H1 (cell line): ENCODE data around the gene ITM2B. TPM values are rescaled to one million over a fixed set of nuclear protein-coding genes. Genes with fewer than 3 reads are reported as not detected.

Experiments used
- CTCF ChIA-PET: fragments of 300-600 bp; sonication (Branson Sonifier 250); formaldehyde crosslinking; loops from one replicate; lab custom pipeline; 2021; ENCODE audit not compliant: partially characterized antibody; lab: Charles Lee
- POLR2A ChIA-PET: fragments of 300-600 bp; sonication (Branson Sonifier 250); formaldehyde crosslinking; loops from one replicate; lab custom pipeline; 2021; ENCODE audit warnings: inconsistent platforms; ENCODE audit not compliant: partially characterized antibody; lab: Charles Lee
- DNase-seq, 2 experiments: peaks; one replicate each; pipeline versions ENCODE4 v3.0.0 to v3.0.0-alpha.2; 2010 to 2022; ENCODE audit warnings: low spot score in 2 of 2, low read depth in 1 of 2, mixed read lengths in 1 of 2
- FAIRE-seq: peaks from 2 replicates; lab custom pipeline; 2011; peaks lifted over from hg19 to GRCh38; lab: Jason Lieb, UNC
- H2AFZ ChIP-seq: 2 replicates; pipeline ENCODE4 v1.8.1; 2012; ENCODE audit warnings: low read length, inconsistent platforms
- H2AK5ac ChIP-seq: 2 replicates; pipeline ENCODE4 v1.6.1; 2013; ENCODE audit warnings: low read depth, low read length
- H2BK120ac ChIP-seq: replicated peaks from 2 replicates; pipeline ENCODE3; 2013; ENCODE audit warnings: low read depth, low read length, inconsistent platforms
- H2BK12ac ChIP-seq: 2 replicates; pipeline ENCODE4 v1.6.1; 2013; ENCODE audit warnings: low read depth, low read length
- H2BK15ac ChIP-seq: 2 replicates; pipeline ENCODE4 v1.6.1; 2013; ENCODE audit warnings: low read length
- H2BK20ac ChIP-seq: 2 replicates; pipeline ENCODE4 v1.6.1; 2013; ENCODE audit warnings: low read length
- H2BK5ac ChIP-seq: 2 replicates; pipeline ENCODE4 v1.6.1; 2013; ENCODE audit warnings: low read depth, low read length
- H3K14ac ChIP-seq: 2 replicates; pipeline ENCODE4 v1.6.1; 2013; ENCODE audit warnings: inconsistent platforms; ENCODE audit not compliant: insufficient read length
- H3K18ac ChIP-seq: 2 replicates; pipeline ENCODE4 v1.6.1; 2013; ENCODE audit warnings: low read length; ENCODE audit errors: extremely low read depth
- H3K23ac ChIP-seq: 2 replicates; pipeline ENCODE4 v1.6.1; 2013; ENCODE audit warnings: inconsistent platforms; ENCODE audit not compliant: insufficient read length
- H3K23me2 ChIP-seq: 2 replicates; pipeline ENCODE4 v1.6.1; 2013; ENCODE audit warnings: low read depth, low read length
- H3K27ac ChIP-seq: 2 replicates; pipeline ENCODE4 v1.6.1; 2011; ENCODE audit warnings: low read depth, low read length, inconsistent platforms
- H3K27me3 ChIP-seq, 4 experiments: replicated peaks in 1 of 4; 1 replicate in 1 of 4; 2 replicates in 3 of 4; pipeline versions ENCODE4 v1.6.1 to v1.8.1; 2011 to 2013; ENCODE audit warnings: low read length in 3 of 4, mild to moderate bottlenecking in 3 of 4, inconsistent platforms in 2 of 4, mixed read lengths in 2 of 4, moderate library complexity in 1 of 4; ENCODE audit not compliant: control insufficient read depth in 3 of 4, insufficient read depth in 3 of 4; ENCODE audit errors: extremely low read depth in 1 of 4
- H3K36me3 ChIP-seq, 4 experiments: 2 replicates each; pipeline versions ENCODE4 v1.6.1 to v1.8.1; 2011 to 2013; ENCODE audit warnings: mild to moderate bottlenecking in 4 of 4, low read length in 3 of 4, moderate library complexity in 2 of 4, control low read depth in 1 of 4, inconsistent platforms in 1 of 4; ENCODE audit not compliant: insufficient read depth in 4 of 4, control insufficient read depth in 2 of 4
- H3K4ac ChIP-seq: replicated peaks from 2 replicates; pipeline ENCODE3; 2013; ENCODE audit warnings: low read length, low read depth, mixed read lengths, inconsistent platforms; ENCODE audit not compliant: insufficient read length
- H3K4me1 ChIP-seq, 4 experiments: replicated peaks in 1 of 4; 1 replicate in 1 of 4; 2 replicates in 3 of 4; pipeline versions ENCODE4 v1.6.1 to v1.8.1; 2011 to 2013; ENCODE audit warnings: low read length in 3 of 4, inconsistent platforms in 2 of 4, mixed read lengths in 1 of 4; ENCODE audit not compliant: insufficient read depth in 4 of 4, control insufficient read depth in 3 of 4
- H3K4me2 ChIP-seq, 2 experiments: 2 replicates each; pipeline versions ENCODE4 v1.6.1 to v1.8.1; 2011 to 2013; ENCODE audit warnings: low read depth in 2 of 2, low read length in 2 of 2, control low read depth in 1 of 2, inconsistent platforms in 1 of 2, mild to moderate bottlenecking in 1 of 2; ENCODE audit not compliant: insufficient read depth in 1 of 2
- H3K4me3 ChIP-seq, 4 experiments: fragments of 200-600, 300-600 bp in 1 of 4; sonication (generic), shearing (Covaris generic), sonication (Bioruptor Twin) in 1 of 4; 2 replicates each; pipeline versions ENCODE4 v1.5.1 to v1.8.1; 2011 to 2016; ENCODE audit warnings: low read length in 4 of 4, low read depth in 3 of 4, control low read depth in 2 of 4, inconsistent platforms in 2 of 4, mild to moderate bottlenecking in 2 of 4, mixed read lengths in 1 of 4, moderate library complexity in 1 of 4; ENCODE audit not compliant: insufficient read depth in 2 of 4; ENCODE audit errors: extremely low read depth in 1 of 4
- H3K56ac ChIP-seq: replicated peaks from 2 replicates; pipeline ENCODE3; 2013; ENCODE audit warnings: low read depth, mild to moderate bottlenecking, mixed read lengths, low read length, inconsistent platforms; ENCODE audit not compliant: insufficient read length
- H3K79me1 ChIP-seq: 2 replicates; pipeline ENCODE4 v1.6.1; 2013; ENCODE audit warnings: low read depth, low read length, control low read depth
- H3K79me2 ChIP-seq, 2 experiments: 2 replicates each; pipeline versions ENCODE4 v1.6.1 to v1.8.1; 2012 to 2013; ENCODE audit warnings: low read length in 2 of 2, mild to moderate bottlenecking in 2 of 2, inconsistent platforms in 1 of 2; ENCODE audit not compliant: insufficient read depth in 2 of 2, control insufficient read depth in 1 of 2
- H3K9ac ChIP-seq, 4 experiments: replicated peaks in 1 of 4; 1 replicate in 1 of 4; 2 replicates in 3 of 4; pipeline versions ENCODE4 v1.6.1 to v1.8.1; 2011 to 2013; ENCODE audit warnings: low read depth in 3 of 4, low read length in 3 of 4, control low read depth in 2 of 4, mild to moderate bottlenecking in 2 of 4, moderate library complexity in 2 of 4, inconsistent platforms in 1 of 4; ENCODE audit errors: extremely low read depth in 1 of 4
- H3K9me3 ChIP-seq, 2 experiments: 2 replicates each; pipeline versions ENCODE4 v1.6.1 to v1.8.1; 2012 to 2013; ENCODE audit warnings: mild to moderate bottlenecking in 2 of 2, moderate library complexity in 2 of 2, control low read depth in 1 of 2, inconsistent platforms in 1 of 2, low read depth in 1 of 2, low read length in 1 of 2, mixed read lengths in 1 of 2; ENCODE audit not compliant: insufficient read depth in 2 of 2
- H4K20me1 ChIP-seq, 2 experiments: replicated peaks in 1 of 2; 2 replicates each; pipeline versions ENCODE3 to v1.8.1; 2011 to 2013; ENCODE audit warnings: inconsistent platforms in 2 of 2, low read length in 2 of 2, mild to moderate bottlenecking in 1 of 2; ENCODE audit not compliant: insufficient read depth in 2 of 2, control insufficient read depth in 1 of 2
- H4K5ac ChIP-seq: 2 replicates; pipeline ENCODE4 v1.6.1; 2013; ENCODE audit warnings: low read length, low read depth, mixed read lengths, inconsistent platforms; ENCODE audit not compliant: insufficient read length
- H4K8ac ChIP-seq: 2 replicates; pipeline ENCODE4 v1.8.0; 2013; ENCODE audit warnings: mild to moderate bottlenecking, moderate library complexity, low read length, inconsistent platforms; ENCODE audit not compliant: insufficient read depth; ENCODE audit errors: extremely low read depth
- H4K91ac ChIP-seq: replicated peaks from 2 replicates; pipeline ENCODE3; 2013; ENCODE audit warnings: low read length, mixed read lengths, inconsistent platforms; ENCODE audit not compliant: insufficient read length
- EZH2 ChIP-seq: fragments of 200-600 bp; sonication (generic); IDR thresholded peaks from 2 replicates; pipeline ENCODE4 v1.7.1; 2012; ENCODE audit warnings: low read depth, mild to moderate bottlenecking, moderate library complexity, low read length, inconsistent platforms; ENCODE audit not compliant: severe bottlenecking
- MAFK ChIP-seq: IDR thresholded peaks from 2 replicates; pipeline ENCODE4 v1.6.1; 2012; ENCODE audit warnings: low read depth, mild to moderate bottlenecking, improper control_type of control experiment, low read length
- RAD21 ChIP-seq, 2 experiments: IDR thresholded peaks in 1 of 2; conservative IDR thresholded peaks in 1 of 2; 2 replicates each; pipeline ENCODE4 v1.6.1; 2011; ENCODE audit warnings: low read depth in 2 of 2, low read length in 2 of 2, improper control_type of control experiment in 1 of 2, inconsistent platforms in 1 of 2, mild to moderate bottlenecking in 1 of 2, moderate library complexity in 1 of 2
- RFX5 ChIP-seq: IDR thresholded peaks from 2 replicates; pipeline ENCODE4 v1.6.1; 2011; ENCODE audit warnings: low read depth, low read length, improper control_type of control experiment, borderline replicate concordance
- SIX5 ChIP-seq: IDR thresholded peaks from 2 replicates; pipeline ENCODE4 v1.6.1; 2011; ENCODE audit warnings: mild to moderate bottlenecking, low read depth, low read length
- WGBS, 2 experiments: shearing (Covaris generic) in 1 of 2; methylation state at CpG; one replicate each; pipeline versions ENCODE4 v1.1.6 to v1.1.7; 2013 to 2015; ENCODE audit warnings: low lambda C conversion rate in 2 of 2, mixed read lengths in 2 of 2, inconsistent platforms in 1 of 2, low coverage in 1 of 2, missing lambda C conversion rate in 1 of 2; ENCODE audit not compliant: insufficient replicate concordance in 2 of 2, insufficient coverage in 1 of 2, insufficient read length in 1 of 2; ENCODE audit errors: extremely low coverage in 1 of 2, missing lambda C conversion rate in 1 of 2; 5-methylcytosine and 5-hydroxymethylcytosine counted together
- polyA plus RNA-seq, 7 experiments: library from polyadenylated mRNA; depleted of rRNA in 3 of 7; stranded (reverse) in 5 of 7; unstranded in 2 of 7; fragments of >200 nt in 5 of 7; fragments of 200-250 nt in 2 of 7; gene quantifications; 1 replicate in 5 of 7; 2 replicates in 1 of 7; 4 replicates in 1 of 7; pipeline versions ENCODE4 v1.2.1 to v1.2.3, GENCODE V29; 2011 to 2013; ENCODE audit warnings: missing spikeins in 2 of 7, mixed read lengths in 2 of 7
- total RNA-seq: library from RNA; stranded (reverse); fragmentation: NEBNext Ultra II Directional; extraction: Animal tissue kit (Norgen Biotek cat#: 25700); gene quantifications from 2 replicates; pipeline ENCODE4 v1.2.1, GENCODE V29; 2021
- TF ChIP-seq, protein P1 (sequence below): IDR thresholded peaks from 2 replicates; pipeline ENCODE4 v1.6.1; 2011; ENCODE audit warnings: low read length, improper control_type of control experiment
- TF ChIP-seq, protein P2 (sequence below): IDR thresholded peaks from 2 replicates; pipeline ENCODE4 v1.6.1; 2012; ENCODE audit warnings: inconsistent platforms

Gene ITM2B
- total and polyA plus RNA-seq, 2 of the 8 experiments (the other 6 are each of a cell fraction or from before 2014, with no cell fraction given) = 132 to 184 TPM

DNA sequence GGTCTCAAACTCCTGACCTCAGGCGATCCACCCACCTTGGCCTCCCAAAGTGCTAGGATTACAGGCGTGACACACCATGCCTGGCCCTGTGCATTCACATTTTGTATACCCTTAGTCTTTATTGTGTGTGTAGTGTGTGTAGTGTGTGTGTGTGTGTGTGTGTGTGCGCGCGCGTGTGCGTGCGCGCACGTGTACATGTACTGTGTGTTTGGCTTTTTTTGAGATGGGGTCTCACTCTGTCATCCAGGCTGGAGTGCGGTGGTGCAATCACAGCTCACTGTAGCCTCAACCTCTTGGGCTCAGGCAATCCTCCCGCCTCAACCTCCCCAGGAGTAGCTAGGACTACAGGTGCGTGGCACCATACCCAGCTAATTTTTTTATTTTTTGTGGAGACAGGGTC lies 22.1 kb downstream of the ITM2B start:
- H3K9ac ChIP-seq = no peak overlapping the region
- H3K18ac ChIP-seq = no peak overlapping the region
- no peak overlapping the region for H3K4me3 ChIP-seq
- H2BK15ac ChIP-seq = no peak overlapping the region
- no peak overlapping the region for H4K91ac ChIP-seq
- H3K23ac ChIP-seq = no peak overlapping the region
- H3K4me2 ChIP-seq = no peak overlapping the region
- H3K27ac ChIP-seq = no peak overlapping the region
- no peak for TF ChIP-seq MAFK
- TF ChIP-seq EZH2 = no peak
- TF ChIP-seq RFX5 = no peak
- TF ChIP-seq, protein P1, sequence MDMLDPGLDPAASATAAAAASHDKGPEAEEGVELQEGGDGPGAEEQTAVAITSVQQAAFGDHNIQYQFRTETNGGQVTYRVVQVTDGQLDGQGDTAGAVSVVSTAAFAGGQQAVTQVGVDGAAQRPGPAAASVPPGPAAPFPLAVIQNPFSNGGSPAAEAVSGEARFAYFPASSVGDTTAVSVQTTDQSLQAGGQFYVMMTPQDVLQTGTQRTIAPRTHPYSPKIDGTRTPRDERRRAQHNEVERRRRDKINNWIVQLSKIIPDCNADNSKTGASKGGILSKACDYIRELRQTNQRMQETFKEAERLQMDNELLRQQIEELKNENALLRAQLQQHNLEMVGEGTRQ = no peak
- TF ChIP-seq, protein P2, sequence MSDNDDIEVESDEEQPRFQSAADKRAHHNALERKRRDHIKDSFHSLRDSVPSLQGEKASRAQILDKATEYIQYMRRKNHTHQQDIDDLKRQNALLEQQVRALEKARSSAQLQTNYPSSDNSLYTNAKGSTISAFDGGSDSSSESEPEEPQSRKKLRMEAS = no peak
- no peak for TF ChIP-seq SIX5
- TF ChIP-seq RAD21 (IDR thresholded peaks at IDR 0.05 in 1 of 2, conservative IDR thresholded peaks at IDR 0.05 in 1 of 2; ENCODE audit: low read depth in 2 of 2, low read length in 2 of 2) = no peak
- H2BK12ac ChIP-seq = no peak overlapping the region
- H3K4ac ChIP-seq = no peak overlapping the region
- H3K9me3 ChIP-seq = no peaks in the 10 kb centered on the region
- H2AFZ ChIP-seq = no peak overlapping the region
- no peak overlapping the region for H2BK20ac ChIP-seq
- peaks cover 0 to 22% of the 10 kb centered on the region in 2 experiments; a peak in 2 of 4 replicates for H3K79me2 ChIP-seq
- no peak overlapping the region for H4K5ac ChIP-seq
- no peaks in the 10 kb centered on the region for H3K4me1 ChIP-seq
- CTCF ChIA-PET = no interaction called here
- H4K8ac ChIP-seq = no peak overlapping the region
- no peak overlapping the region for H2BK5ac ChIP-seq
- no peaks in the 10 kb centered on the region; the same call in 1 of the 2 replicates for H3K79me1 ChIP-seq
- H4K20me1 ChIP-seq = peaks cover 1 to 3% of the 10 kb centered on the region in 2 experiments
- H3K36me3 ChIP-seq = peaks cover 0 to 55% (median 25%) of the 10 kb centered on the region in 4 experiments; a peak in 6 of 8 replicates
- H3K14ac ChIP-seq = no peak overlapping the region
- no peak for FAIRE-seq
- DNase-seq = no peak
- no peak overlapping the region for H2BK120ac ChIP-seq
- no peaks in the 10 kb centered on the region for H3K27me3 ChIP-seq
- POLR2A ChIA-PET = interaction anchor here (1.3 kb wide), 1 partner anchor 11 kb away, joined by 3 read pairs; no protein-coding TSS in a partner anchor
- WGBS, 2 experiments = 91% methylated on average over 13 of the region's 13 CpGs; no CpG with 5 or more reads in 1 of the 2 experiments
- H3K56ac ChIP-seq = no peak overlapping the region
- H3K23me2 ChIP-seq = no peaks in the 10 kb centered on the region
- no peak overlapping the region for H2AK5ac ChIP-seq
